ENCODE measurements around the gene ENOSF1. TPM values are rescaled to one million over a fixed set of nuclear protein-coding genes. Genes with fewer than 3 reads are reported as not detected.

ENOSF1 gene
- total and polyA plus RNA-seq, 7 donors: 5.1 to 27.2 (median 6.1) TPM

DNA sequence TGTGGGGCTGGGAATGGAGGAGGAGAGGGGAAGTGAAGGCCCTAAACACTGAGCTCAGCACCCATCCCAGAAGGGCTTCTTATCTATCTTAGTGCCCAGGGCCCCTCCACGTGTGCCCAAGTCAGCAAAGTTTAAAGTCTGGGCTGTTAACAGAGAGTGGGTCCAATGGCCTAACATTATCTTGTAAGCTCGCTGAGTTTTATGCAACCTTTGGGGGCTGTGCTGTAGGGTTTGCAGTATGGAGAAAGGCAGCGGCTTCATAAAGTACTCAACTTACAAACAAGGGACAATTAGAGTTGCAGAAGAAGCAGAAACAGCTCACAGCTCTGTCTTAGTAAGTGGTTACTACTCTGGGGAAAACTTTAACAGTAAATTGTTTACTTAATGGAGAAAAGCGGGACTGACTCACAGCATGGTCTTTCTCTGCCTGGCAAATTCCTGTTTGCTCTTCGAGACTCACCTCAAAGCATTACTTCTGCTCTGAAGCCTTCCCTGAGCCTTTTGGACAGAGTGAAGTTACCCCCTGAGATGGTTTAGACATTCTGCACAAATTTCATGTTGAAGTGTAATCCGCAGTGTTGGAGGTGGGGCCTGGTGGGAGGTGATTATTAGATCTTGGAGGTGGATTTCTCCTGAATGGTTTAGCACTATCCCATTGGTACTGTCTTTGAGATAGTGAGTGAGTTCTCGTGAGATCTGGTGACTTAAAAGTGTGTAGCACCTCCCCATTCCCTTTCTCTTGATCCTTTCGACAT is 9.0 kb downstream of the ENOSF1 start:
- Histone ChIP-seq H3K36me3 (ENCODE audit: insufficient read depth in 1 of 2, low read depth in 1 of 2) (peaks cover 0 to 27% of the 10 kb centered on the region in 2 donors), H3K4me3 (no peak overlapping the region), H3K27ac (no peak overlapping the region), H3K27me3 (ENCODE audit: insufficient read depth in 3 of 3, low read length in 2 of 3) (no peaks in the 10 kb centered on the region), H3K9me3 (no peaks in the 10 kb centered on the region), H3K4me1 (no peaks in the 10 kb centered on the region)
- TF ChIP-seq, protein P1, sequence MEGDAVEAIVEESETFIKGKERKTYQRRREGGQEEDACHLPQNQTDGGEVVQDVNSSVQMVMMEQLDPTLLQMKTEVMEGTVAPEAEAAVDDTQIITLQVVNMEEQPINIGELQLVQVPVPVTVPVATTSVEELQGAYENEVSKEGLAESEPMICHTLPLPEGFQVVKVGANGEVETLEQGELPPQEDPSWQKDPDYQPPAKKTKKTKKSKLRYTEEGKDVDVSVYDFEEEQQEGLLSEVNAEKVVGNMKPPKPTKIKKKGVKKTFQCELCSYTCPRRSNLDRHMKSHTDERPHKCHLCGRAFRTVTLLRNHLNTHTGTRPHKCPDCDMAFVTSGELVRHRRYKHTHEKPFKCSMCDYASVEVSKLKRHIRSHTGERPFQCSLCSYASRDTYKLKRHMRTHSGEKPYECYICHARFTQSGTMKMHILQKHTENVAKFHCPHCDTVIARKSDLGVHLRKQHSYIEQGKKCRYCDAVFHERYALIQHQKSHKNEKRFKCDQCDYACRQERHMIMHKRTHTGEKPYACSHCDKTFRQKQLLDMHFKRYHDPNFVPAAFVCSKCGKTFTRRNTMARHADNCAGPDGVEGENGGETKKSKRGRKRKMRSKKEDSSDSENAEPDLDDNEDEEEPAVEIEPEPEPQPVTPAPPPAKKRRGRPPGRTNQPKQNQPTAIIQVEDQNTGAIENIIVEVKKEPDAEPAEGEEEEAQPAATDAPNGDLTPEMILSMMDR (IDR thresholded peaks at IDR 0.05): no peak
- peak in 1 of 4 donors; percentile 8 for ATAC-seq
- no peak for DNase-seq
- intact Hi-C loops (cut with DNase I): no loop called here
- WGBS, 3 donors: 78 to 84% (median 80%) methylated on average over 8 of the region's 8 CpGs

DNA sequence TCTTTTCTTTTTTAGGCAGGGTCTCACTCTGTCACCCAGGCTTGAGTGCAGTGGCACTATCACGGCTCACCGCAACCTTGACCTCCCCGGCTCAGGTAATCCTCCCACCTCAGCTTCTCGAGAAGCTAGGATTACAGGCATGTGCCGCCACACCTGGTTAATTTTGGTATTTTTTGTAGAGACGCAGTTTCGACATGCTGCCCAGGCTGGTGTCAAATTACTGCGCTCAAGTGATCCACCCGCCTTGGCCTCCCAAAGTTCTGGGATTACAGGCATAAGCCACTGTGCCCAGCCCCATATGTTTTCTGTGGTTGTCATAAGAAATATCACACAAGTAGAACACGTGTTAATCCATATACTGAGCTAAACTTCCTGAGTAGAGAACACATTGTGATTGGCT is 14.6 kb downstream of the ENOSF1 start:
- Histone ChIP-seq H3K36me3 (ENCODE audit: insufficient read depth in 1 of 2, low read depth in 1 of 2) (peaks cover 0 to 28% of the 10 kb centered on the region in 2 donors), H3K9me3 (no peaks in the 10 kb centered on the region), H3K27me3 (ENCODE audit: insufficient read depth in 3 of 3, low read length in 2 of 3) (no peaks in the 10 kb centered on the region), H3K27ac (no peak overlapping the region), H3K4me1 (peaks cover 4% of the 10 kb centered on the region), H3K4me3 (no peak overlapping the region)
- no peak for DNase-seq
- TF ChIP-seq, protein P1 (IDR thresholded peaks at IDR 0.05): no peak
- peak in 1 of 4 donors; percentile 62 for ATAC-seq
- intact Hi-C loops (cut with DNase I): no loop called here
- WGBS, 3 donors: 46 to 80% (median 58%) methylated on average over 10 of the region's 10 CpGs

DNA sequence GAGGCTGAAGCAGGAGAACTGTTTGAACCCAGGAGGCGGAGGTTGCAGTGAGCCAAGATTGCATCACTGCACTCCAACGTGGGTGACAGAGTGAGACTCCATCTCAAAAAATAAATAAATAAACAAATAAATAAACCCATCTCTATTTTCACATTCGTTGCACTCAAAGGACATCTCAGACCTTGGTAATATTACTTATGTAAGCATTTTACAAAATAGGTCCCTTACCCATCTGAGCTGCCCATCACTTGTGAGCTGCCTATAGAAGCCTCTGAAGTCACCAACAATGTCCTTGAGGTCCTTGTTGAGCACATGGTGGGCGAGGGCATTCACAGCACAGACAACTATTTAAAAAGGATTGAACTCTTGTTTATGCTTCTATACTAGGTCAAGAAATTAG is 15.4 kb downstream of the ENOSF1 start:
- Histone ChIP-seq H3K27ac (no peak overlapping the region), H3K27me3 (ENCODE audit: insufficient read depth in 3 of 3, low read length in 2 of 3) (no peaks in the 10 kb centered on the region), H3K36me3 (ENCODE audit: insufficient read depth in 1 of 2, low read depth in 1 of 2) (peaks cover 0 to 35% of the 10 kb centered on the region in 2 donors), H3K4me1 (peaks cover 4% of the 10 kb centered on the region), H3K4me3 (no peak overlapping the region), H3K9me3 (no peaks in the 10 kb centered on the region)
- TF ChIP-seq, protein P1 (IDR thresholded peaks at IDR 0.05): no peak
- intact Hi-C loops (cut with DNase I): no loop called here
- no peak for DNase-seq
- WGBS, 3 donors: 95 to 99% (median 96%) methylated on average over 4 of the region's 4 CpGs
- no peak for ATAC-seq

DNA sequence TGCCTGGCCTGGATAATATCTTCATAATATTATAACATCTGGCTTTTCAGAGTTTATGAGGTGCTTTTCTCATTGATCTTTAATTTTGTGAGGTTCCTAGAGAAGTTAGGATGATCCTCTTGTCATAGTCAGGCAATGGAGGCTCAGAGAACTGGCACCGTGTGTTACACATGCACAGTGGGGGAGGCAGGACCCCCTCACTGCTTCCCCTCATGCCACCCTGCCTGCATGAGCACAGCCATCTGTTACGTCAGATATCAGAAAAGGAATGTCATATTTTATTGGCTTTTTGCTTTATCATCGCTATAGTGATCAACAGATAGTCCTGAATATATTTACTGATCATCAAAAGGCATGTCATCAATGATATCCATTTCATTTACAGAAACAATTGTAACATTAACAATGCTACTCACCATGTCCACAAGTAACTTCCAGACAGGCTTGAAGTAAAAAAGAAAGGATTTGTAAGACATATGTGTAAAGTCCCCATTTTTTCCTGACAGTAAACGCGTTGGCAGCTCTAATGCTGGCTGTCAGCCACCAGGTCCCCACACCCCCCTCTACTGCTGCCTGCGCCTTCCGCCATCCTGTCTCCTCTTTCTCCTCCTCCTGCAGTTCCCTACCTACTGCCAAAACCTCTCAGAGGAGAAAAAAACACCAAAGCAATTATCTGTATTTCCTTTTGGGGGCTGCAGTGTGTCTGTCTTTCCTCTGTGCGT is 18.8 kb downstream of the ENOSF1 start:
- WGBS, 3 donors: 74 to 85% (median 81%) methylated on average over 8 of the region's 8 CpGs
- no peak overlapping the region for H3K4me3 ChIP-seq
- DNase-seq (no peak), ATAC-seq (no peak)
- no peaks in the 10 kb centered on the region for H3K27me3 ChIP-seq (ENCODE audit: insufficient read depth in 3 of 3, low read length in 2 of 3)
- peaks cover 0 to 39% of the 10 kb centered on the region in 2 donors for H3K36me3 ChIP-seq (ENCODE audit: insufficient read depth in 1 of 2, low read depth in 1 of 2)
- no peaks in the 10 kb centered on the region for H3K9me3 ChIP-seq
- TF ChIP-seq, protein P1 (IDR thresholded peaks at IDR 0.05): no peak
- intact Hi-C loops (cut with DNase I): no loop called here
- peaks cover 4% of the 10 kb centered on the region for H3K4me1 ChIP-seq
- H3K27ac ChIP-seq: no peak overlapping the region

Measured in psoas muscle (tissue), 8 donors.